ENCODE data around the gene ATXN7L3. TPM values are rescaled to one million over a fixed set of nuclear protein-coding genes. Genes with fewer than 3 reads are reported as not detected.
A peak's percentile ranks its signal among the peaks of the same experiment; 100 is the strongest.

Gene ATXN7L3
- total and polyA plus RNA-seq, 9 of the 15 experiments (the other 6 are each of a cell fraction or from before 2014, with no cell fraction given): 0.62 to 66.1 (median 33.2) TPM

GRCh38 chr17:44197107-44197506 is 2.6 kb downstream of the ATXN7L3 start:
- no peak for ATAC-seq
- Histone ChIP-seq H3K4me1 (replicated peaks in 1 of 2; ENCODE audit: control insufficient read depth in 2 of 2, insufficient read depth in 2 of 2, low read length in 2 of 2) (peaks cover 14 to 37% of the 10 kb centered on the region in 2 experiments), H2AFZ (ENCODE audit: low read depth, low read length) (no peak overlapping the region), H3K27ac (ENCODE audit: extremely low read depth, low read depth, low read length) (no peak overlapping the region), H3K36me3 (ENCODE audit: control insufficient read depth, insufficient read depth, low read length) (peaks cover 56% of the 10 kb centered on the region; the same call in 2 of the 3 replicates), H4K20me1 (replicated peaks; ENCODE audit: control insufficient read depth, insufficient read depth, low read length) (no peaks in the 10 kb centered on the region), H3K27me3 (ENCODE audit: control insufficient read depth in 2 of 2, insufficient read depth in 2 of 2, low read length in 2 of 2) (no peaks in the 10 kb centered on the region), H3K9ac (ENCODE audit: insufficient read depth in 1 of 2, low read depth in 2 of 2, low read length in 2 of 2) (peak overlapping the region in 1 of 2 experiments; percentile 97; a peak in 2 of 4 replicates), H3K4me3 (no peak overlapping the region), H3K4me2 (ENCODE audit: insufficient read depth, low read length) (no peak overlapping the region), H3K9me3 (replicated peaks; ENCODE audit: control insufficient read depth, insufficient read depth, low read depth, low read length) (no peaks in the 10 kb centered on the region), H3K79me2 (ENCODE audit: control insufficient read depth, insufficient read depth, low read length) (peaks cover 24% of the 10 kb centered on the region), H3K9me1 (ENCODE audit: control insufficient read depth, insufficient read depth, low read length) (no peaks in the 10 kb centered on the region)
- in situ Hi-C loops (cut with MboI): no loop called here
- TF ChIP-seq MEF2A (IDR thresholded peaks at IDR 0.05; ENCODE audit: control insufficient read depth, low read depth, low read length) (no peak), POLR2G (IDR thresholded peaks at IDR 0.05; ENCODE audit: low read depth, low read length) (0 out of 2 replicates have a peak, but pooled peaks have one; percentile 31), RBFOX2 (IDR thresholded peaks at IDR 0.05; ENCODE audit: low read depth, low read length) (peak; percentile 40)
- ChIA-PET POLR2A (interaction anchor here (0.5 to 2.4 kb wide), 4 partner anchors 9 to 154 kb away, joined by 3 to 14 read pairs (median 7); partner anchors contain the start of gene TMUB2), CTCF (ENCODE audit: low intra/inter-chr PET ratio) (no interaction called here)
- 93% methylated on average over 13 of the region's 15 CpGs for WGBS (ENCODE audit: insufficient coverage, low coverage, missing lambda C conversion rate)
- no peak for FAIRE-seq
- BruUV-seq (replicated peaks): no TSS peak
- intact Hi-C loops (cut with micrococcal nuclease): no loop called here
- DNase-seq (ENCODE audit: extremely low read depth in 1 of 4, low spot score in 3 of 4): no peak

GRCh38 chr17:44193326-44194084 is 6.2 kb downstream of the ATXN7L3 start:
- CTCF ChIA-PET (ENCODE audit: low intra/inter-chr PET ratio): no interaction called here
- FAIRE-seq: no peak
- ATAC-seq: no peak
- in situ Hi-C loops (cut with MboI): no loop called here
- Histone ChIP-seq H3K27me3 (ENCODE audit: control insufficient read depth in 2 of 2, insufficient read depth in 2 of 2, low read length in 2 of 2) (no peaks in the 10 kb centered on the region), H4K20me1 (replicated peaks; ENCODE audit: control insufficient read depth, insufficient read depth, low read length) (0 out of 2 replicates have a peak, but pooled peaks cover 2% of the 10 kb centered on the region), H3K9me1 (ENCODE audit: control insufficient read depth, insufficient read depth, low read length) (no peaks in the 10 kb centered on the region), H3K4me2 (ENCODE audit: insufficient read depth, low read length) (no peak overlapping the region), H3K27ac (ENCODE audit: extremely low read depth, low read depth, low read length) (no peak overlapping the region), H3K36me3 (ENCODE audit: control insufficient read depth, insufficient read depth, low read length) (peaks cover 84% of the 10 kb centered on the region; the same call in 2 of the 3 replicates), H3K79me2 (ENCODE audit: control insufficient read depth, insufficient read depth, low read length) (peaks cover 18% of the 10 kb centered on the region), H3K4me3 (no peak overlapping the region), H3K9ac (ENCODE audit: insufficient read depth in 1 of 2, low read depth in 2 of 2, low read length in 2 of 2) (peak overlapping the region in 1 of 2 experiments; percentile 37; a peak in 1 of 4 replicates), H3K4me1 (replicated peaks in 1 of 2; ENCODE audit: control insufficient read depth in 2 of 2, insufficient read depth in 2 of 2, low read length in 2 of 2) (peaks cover 9 to 31% of the 10 kb centered on the region in 2 experiments), H3K9me3 (replicated peaks; ENCODE audit: control insufficient read depth, insufficient read depth, low read depth, low read length) (no peaks in the 10 kb centered on the region), H2AFZ (ENCODE audit: low read depth, low read length) (no peak overlapping the region)
- POLR2A ChIA-PET: interaction anchor here (0.5 to 1.3 kb wide), 2 partner anchors 17 to 74 kb away, joined by 3 read pairs; no protein-coding TSS in a partner anchor
- WGBS (ENCODE audit: insufficient coverage, low coverage, missing lambda C conversion rate): 86% methylated on average over 13 of the region's 14 CpGs
- intact Hi-C loops (cut with micrococcal nuclease): no loop called here
- no TSS peak for BruUV-seq (replicated peaks)
- DNase-seq (ENCODE audit: extremely low read depth in 1 of 4, low spot score in 3 of 4): no peak
- peak; percentile 38; the same call in 1 of the 2 replicates for TF ChIP-seq RBFOX2 (IDR thresholded peaks at IDR 0.05; ENCODE audit: low read depth, low read length)
- TF ChIP-seq ZNF766 (CRISPR knock-in tag; conservative IDR thresholded peaks at IDR 0.05): no peak
- TF ChIP-seq TRIM24 (IDR thresholded peaks at IDR 0.05): no peak
- TF ChIP-seq POLR2G (IDR thresholded peaks at IDR 0.05; ENCODE audit: low read depth, low read length): peak; percentile 62
- TF ChIP-seq EWSR1 (IDR thresholded peaks at IDR 0.05; ENCODE audit: borderline replicate concordance, low read depth, partially characterized antibody): no peak
- no peak for TF ChIP-seq KLF10 (CRISPR knock-in tag; IDR thresholded peaks at IDR 0.05)
- TF ChIP-seq PHF8 (IDR thresholded peaks at IDR 0.05; ENCODE audit: borderline replicate concordance, low read length): no peak
- TF ChIP-seq MXD1 (CRISPR knock-in tag; IDR thresholded peaks at IDR 0.05; ENCODE audit: borderline replicate concordance, poor library complexity, severe bottlenecking): no peak
- no peak for TF ChIP-seq SAP30 (IDR thresholded peaks at IDR 0.05; ENCODE audit: borderline replicate concordance, insufficient read depth, low read depth, low read length, poor library complexity, severe bottlenecking)
- no peak for TF ChIP-seq NFATC3 (IDR thresholded peaks at IDR 0.05)
- TF ChIP-seq SMARCA4 (IDR thresholded peaks at IDR 0.05): no peak
- no peak for TF ChIP-seq ZNF668 (CRISPR knock-in tag; IDR thresholded peaks at IDR 0.05)
- no peak for TF ChIP-seq SNIP1 (IDR thresholded peaks at IDR 0.05; ENCODE audit: low read depth)

Measured in K562 (cell line).